Retinal pigment epithelial cell (primary cell): ENCODE results near the gene ATP8A1.

Experiments used
- DNase-seq: peaks from one replicate; pipeline ENCODE4 v3.0.0-alpha.2; 2010; ENCODE audit warnings: low read depth
- H3K4me3 ChIP-seq: 2 replicates; pipeline ENCODE4 v1.5.1; 2011; ENCODE audit warnings: mild to moderate bottlenecking, low read length, control low read depth, moderate library complexity
- TF ChIP-seq, protein P1 (sequence below): conservative IDR thresholded peaks from 2 replicates; pipeline ENCODE4 v1.5.1; 2011; ENCODE audit warnings: low read depth, low read length, control low read depth, inconsistent platforms

ATP8A1 gene

DNA sequence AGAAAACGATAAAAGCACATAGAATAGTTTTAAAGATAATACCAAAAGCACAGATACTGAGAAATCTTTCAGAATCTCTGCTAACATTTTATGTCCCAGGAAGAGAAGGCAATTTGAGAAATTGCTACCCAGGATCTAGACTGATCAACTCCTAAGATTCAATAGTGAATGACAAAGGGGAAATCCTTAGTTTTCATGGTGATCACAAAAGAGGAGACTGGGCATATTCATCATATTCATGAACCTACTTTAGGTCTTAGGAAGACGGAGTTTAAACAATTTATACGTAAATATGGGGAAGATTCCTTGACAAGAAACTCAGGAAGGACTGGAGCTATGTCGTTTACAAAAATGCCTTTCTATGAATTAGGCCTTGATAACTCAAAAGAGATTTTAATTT, 172.3 kb downstream of the ATP8A1 start:
- DNase-seq: no peak
- TF ChIP-seq, protein P1, sequence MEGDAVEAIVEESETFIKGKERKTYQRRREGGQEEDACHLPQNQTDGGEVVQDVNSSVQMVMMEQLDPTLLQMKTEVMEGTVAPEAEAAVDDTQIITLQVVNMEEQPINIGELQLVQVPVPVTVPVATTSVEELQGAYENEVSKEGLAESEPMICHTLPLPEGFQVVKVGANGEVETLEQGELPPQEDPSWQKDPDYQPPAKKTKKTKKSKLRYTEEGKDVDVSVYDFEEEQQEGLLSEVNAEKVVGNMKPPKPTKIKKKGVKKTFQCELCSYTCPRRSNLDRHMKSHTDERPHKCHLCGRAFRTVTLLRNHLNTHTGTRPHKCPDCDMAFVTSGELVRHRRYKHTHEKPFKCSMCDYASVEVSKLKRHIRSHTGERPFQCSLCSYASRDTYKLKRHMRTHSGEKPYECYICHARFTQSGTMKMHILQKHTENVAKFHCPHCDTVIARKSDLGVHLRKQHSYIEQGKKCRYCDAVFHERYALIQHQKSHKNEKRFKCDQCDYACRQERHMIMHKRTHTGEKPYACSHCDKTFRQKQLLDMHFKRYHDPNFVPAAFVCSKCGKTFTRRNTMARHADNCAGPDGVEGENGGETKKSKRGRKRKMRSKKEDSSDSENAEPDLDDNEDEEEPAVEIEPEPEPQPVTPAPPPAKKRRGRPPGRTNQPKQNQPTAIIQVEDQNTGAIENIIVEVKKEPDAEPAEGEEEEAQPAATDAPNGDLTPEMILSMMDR: no peak
- no peak overlapping the region for H3K4me3 ChIP-seq

GRCh38 chr4:42483426-42484379, 173.2 kb downstream of the ATP8A1 start:
- TF ChIP-seq, protein P1: no peak
- DNase-seq: peak; percentile 46
- no peak overlapping the region for H3K4me3 ChIP-seq

DNA sequence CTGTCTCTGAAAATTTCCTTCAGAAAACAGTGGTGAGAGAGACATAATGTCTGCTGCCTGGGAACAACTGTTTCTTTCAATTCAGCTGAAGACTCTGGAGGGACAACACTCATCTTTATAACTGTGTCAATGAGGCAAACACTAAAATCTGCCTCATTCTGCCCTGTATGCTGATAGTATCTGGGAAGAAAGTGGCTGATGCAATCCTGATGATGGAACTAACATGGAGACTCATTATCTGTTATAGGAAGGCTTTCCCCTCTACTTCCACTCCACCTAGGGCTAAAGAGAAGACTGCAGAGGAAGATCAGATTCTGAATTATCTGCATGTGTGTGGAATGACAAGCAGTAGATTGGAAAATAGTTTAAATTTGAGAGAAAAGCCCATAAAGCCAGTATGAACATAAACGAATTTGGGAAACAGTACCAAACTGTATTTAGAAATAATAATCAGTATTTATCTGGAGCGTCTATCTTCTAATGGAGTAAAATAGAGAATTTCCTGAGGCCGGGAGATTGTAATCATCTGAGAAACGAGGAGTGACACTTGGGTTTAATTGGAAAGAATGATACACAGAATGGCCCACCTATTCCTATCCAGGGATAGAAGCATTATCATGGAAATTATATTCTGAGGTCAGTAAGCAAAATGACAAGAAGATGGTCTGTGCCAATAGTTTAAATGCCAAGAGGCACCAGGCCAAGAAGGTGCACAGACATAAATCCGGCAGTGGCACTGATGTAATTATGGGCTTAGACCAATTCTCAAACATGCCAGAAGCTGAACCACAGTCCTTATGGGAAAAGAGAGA, 174.2 kb downstream of the ATP8A1 start:
- H3K4me3 ChIP-seq: no peak overlapping the region
- TF ChIP-seq, protein P1: no peak
- no peak for DNase-seq

- TF ChIP-seq, protein P1: no peak
- DNase-seq: peak; percentile 34
- H3K4me3 ChIP-seq: no peak overlapping the region
Measured at GRCh38 chr4:42480717-42481116, 176.2 kb downstream of the ATP8A1 start.

DNA sequence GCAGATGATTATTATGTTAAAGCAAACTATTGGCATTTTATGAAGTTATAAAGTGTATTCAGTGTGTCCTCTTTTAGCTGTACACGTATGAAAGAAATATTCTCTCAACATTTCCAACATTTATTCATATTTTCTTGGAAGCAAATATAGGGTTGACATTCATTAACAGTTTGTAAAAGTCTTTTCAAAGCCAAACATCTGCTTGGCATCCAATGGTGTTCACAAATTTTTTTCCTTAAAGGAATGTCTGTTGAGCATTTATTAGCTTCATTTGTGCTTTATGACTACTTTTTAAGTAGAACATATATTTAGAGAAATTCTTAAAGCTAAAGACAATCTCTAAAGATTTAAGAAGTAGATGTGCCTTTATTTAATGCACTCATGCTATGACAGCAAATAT, 176.6 kb downstream of the ATP8A1 start:
- no peak overlapping the region for H3K4me3 ChIP-seq
- TF ChIP-seq, protein P1: no peak
- DNase-seq: no peak

DNA sequence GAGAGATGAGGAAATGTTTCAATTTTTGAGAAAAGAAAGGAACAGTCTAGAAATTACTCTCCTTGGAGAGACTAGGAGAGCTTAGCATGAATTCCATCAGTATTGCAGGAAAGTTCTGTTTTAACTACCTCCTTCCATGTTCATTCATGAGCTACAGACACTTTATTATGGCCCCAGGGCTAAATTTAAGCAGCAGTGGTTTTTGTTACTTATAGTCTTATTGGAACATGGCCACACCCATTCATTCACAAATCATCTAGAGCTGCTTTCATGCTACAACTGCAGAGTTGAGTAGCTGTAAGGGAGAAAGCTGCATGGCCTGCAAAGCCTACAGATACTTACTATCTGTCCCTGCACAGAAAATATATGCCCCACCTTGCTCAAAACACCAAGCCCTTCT, 178.0 kb downstream of the ATP8A1 start:
- no peak for DNase-seq
- H3K4me3 ChIP-seq: no peak overlapping the region
- TF ChIP-seq, protein P1: no peak
